HCT116 (cell line): ENCODE results near the gene KRT39.

ENCODE experiments used
- CBX3 ChIP-seq: IDR thresholded peaks from 2 replicates; pipeline ENCODE4 v1.6.1; 2012; ENCODE audit warnings: low read depth
- ELF1 ChIP-seq: IDR thresholded peaks from 2 replicates; pipeline ENCODE4 v1.6.1; 2012; ENCODE audit warnings: low read depth, borderline replicate concordance
- EZH2 ChIP-seq: fragments of 200-600 bp; sonication (generic); IDR thresholded peaks from 2 replicates; pipeline ENCODE4 v1.6.1; 2017; ENCODE audit warnings: antibody characterized with exemption, mixed run types
- EZH2phosphoT487 ChIP-seq: fragments of 200-600 bp; IDR thresholded peaks from 2 replicates; pipeline ENCODE4 v1.6.1; 2018; ENCODE audit warnings: antibody characterized with exemption, borderline replicate concordance
- JUND ChIP-seq: IDR thresholded peaks from 2 replicates; pipeline ENCODE4 v1.6.1; 2012
- POLR2A ChIP-seq: IDR thresholded peaks from 2 replicates; pipeline ENCODE4 v1.7.0; 2011; ENCODE audit warnings: borderline replicate concordance; ENCODE audit not compliant: insufficient read depth, insufficient read length; ENCODE audit errors: extremely low read depth
- POLR2AphosphoS5 ChIP-seq: IDR thresholded peaks from 2 replicates; pipeline ENCODE4 v1.6.1; 2011; ENCODE audit warnings: mild to moderate bottlenecking, low read depth, low read length, moderate library complexity
- SIN3A ChIP-seq: IDR thresholded peaks from 2 replicates; pipeline ENCODE4 v1.6.1; 2012; ENCODE audit warnings: low read depth
- SP1 ChIP-seq: IDR thresholded peaks from 2 replicates; pipeline ENCODE4 v1.6.1; 2012; ENCODE audit warnings: low read depth
- SRF ChIP-seq: IDR thresholded peaks from 2 replicates; pipeline ENCODE4 v1.6.1; 2012; ENCODE audit warnings: low read depth
- TCF7L2 ChIP-seq: IDR thresholded peaks from 2 replicates; pipeline ENCODE4 v1.7.0; 2011; ENCODE audit warnings: borderline replicate concordance, inconsistent platforms; ENCODE audit not compliant: insufficient read depth, insufficient read length; ENCODE audit errors: extremely low read depth
- TF ChIP-seq, protein P1 (sequence below), 3 experiments: fragments of 200-600 bp in 1 of 3; sonication (generic) in 1 of 3; IDR thresholded peaks in 2 of 3; conservative IDR thresholded peaks in 1 of 3; 2 replicates each; pipeline ENCODE4 v1.5.1; 2012 to 2017; ENCODE audit warnings: low read depth in 2 of 3, low read length in 2 of 3, antibody characterized with exemption in 1 of 3, borderline replicate concordance in 1 of 3, control low read depth in 1 of 3, mild to moderate bottlenecking in 1 of 3, mixed read lengths in 1 of 3, mixed run types in 1 of 3, moderate library complexity in 1 of 3; ENCODE audit not compliant: insufficient read depth in 1 of 3

DNA sequence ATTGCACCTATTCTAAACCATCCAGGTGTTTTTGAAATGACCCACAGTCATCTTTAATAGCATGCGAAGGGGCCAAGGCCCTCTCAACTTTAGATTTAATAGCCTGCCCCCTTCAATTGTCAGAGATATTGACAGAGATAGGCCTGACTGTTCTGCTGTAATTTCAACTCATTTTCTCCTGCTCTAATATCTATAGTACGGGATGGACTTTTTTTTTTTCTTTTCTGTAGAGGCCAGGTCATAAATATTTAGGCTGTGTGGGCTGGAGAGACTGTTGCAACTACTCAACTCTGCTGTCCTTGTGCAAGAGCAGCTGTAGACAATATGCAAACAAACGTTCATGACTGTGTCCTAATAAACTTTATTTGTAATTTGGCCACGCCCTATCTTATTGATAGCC is 57.0 kb downstream of the KRT39 start:
- TF ChIP-seq TCF7L2 (no peak), ELF1 (no peak), JUND (no peak), POLR2A (no peak), POLR2AphosphoS5 (no peak), CBX3 (no peak), EZH2phosphoT487 (no peak), SIN3A (no peak), EZH2 (no peak), SRF (no peak; the same call in 1 of the 2 replicates), SP1 (no peak)
- TF ChIP-seq, protein P1, sequence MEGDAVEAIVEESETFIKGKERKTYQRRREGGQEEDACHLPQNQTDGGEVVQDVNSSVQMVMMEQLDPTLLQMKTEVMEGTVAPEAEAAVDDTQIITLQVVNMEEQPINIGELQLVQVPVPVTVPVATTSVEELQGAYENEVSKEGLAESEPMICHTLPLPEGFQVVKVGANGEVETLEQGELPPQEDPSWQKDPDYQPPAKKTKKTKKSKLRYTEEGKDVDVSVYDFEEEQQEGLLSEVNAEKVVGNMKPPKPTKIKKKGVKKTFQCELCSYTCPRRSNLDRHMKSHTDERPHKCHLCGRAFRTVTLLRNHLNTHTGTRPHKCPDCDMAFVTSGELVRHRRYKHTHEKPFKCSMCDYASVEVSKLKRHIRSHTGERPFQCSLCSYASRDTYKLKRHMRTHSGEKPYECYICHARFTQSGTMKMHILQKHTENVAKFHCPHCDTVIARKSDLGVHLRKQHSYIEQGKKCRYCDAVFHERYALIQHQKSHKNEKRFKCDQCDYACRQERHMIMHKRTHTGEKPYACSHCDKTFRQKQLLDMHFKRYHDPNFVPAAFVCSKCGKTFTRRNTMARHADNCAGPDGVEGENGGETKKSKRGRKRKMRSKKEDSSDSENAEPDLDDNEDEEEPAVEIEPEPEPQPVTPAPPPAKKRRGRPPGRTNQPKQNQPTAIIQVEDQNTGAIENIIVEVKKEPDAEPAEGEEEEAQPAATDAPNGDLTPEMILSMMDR (IDR thresholded peaks at IDR 0.05 in 2 of 3, conservative IDR thresholded peaks at IDR 0.05 in 1 of 3; ENCODE audit: borderline replicate concordance in 1 of 3, insufficient read depth in 1 of 3, low read depth in 2 of 3, low read length in 2 of 3): no peak
